OCI-LY3 (cell line): ENCODE measurements around the gene GULP1.

Experiments
- H2AFZ ChIP-seq: fragments of 200-600, 300-600 bp; shearing (Covaris generic); 2 replicates; pipeline ENCODE4 v1.6.0; 2014; ENCODE audit warnings: antibody characterized with exemption, low read depth, low read length
- H3K27ac ChIP-seq: fragments of 200-600, 300-600 bp; sonication (generic); 2 replicates; pipeline ENCODE4 v1.5.1; 2014; ENCODE audit warnings: mild to moderate bottlenecking, low read length, moderate library complexity, mixed read lengths
- H3K27me3 ChIP-seq: fragments of 200-600, 300-600 bp; sonication (generic); 2 replicates; pipeline ENCODE4 v1.6.1; 2014; ENCODE audit warnings: low read depth, low read length, mixed read lengths
- H3K36me3 ChIP-seq: fragments of 200-600, 300-600 bp; sonication (generic); replicated peaks from 2 replicates; pipeline ENCODE3; 2014; ENCODE audit warnings: low read depth, low read length, mixed read lengths
- H3K4me1 ChIP-seq: fragments of 300-600, 200-600 bp; sonication (generic); 2 replicates; pipeline ENCODE4 v1.6.1; 2014; ENCODE audit warnings: low read length, mixed read lengths
- H3K4me2 ChIP-seq: fragments of 200-600, 300-600 bp; sonication (generic); 2 replicates; pipeline ENCODE4 v1.6.1; 2014; ENCODE audit warnings: low read length, mixed read lengths
- H3K4me3 ChIP-seq: fragments of 300-600, 200-600 bp; sonication (generic); 2 replicates; pipeline ENCODE4 v1.5.1; 2014; ENCODE audit warnings: antibody characterized with exemption, mild to moderate bottlenecking, low read length, moderate library complexity
- H3K79me2 ChIP-seq: fragments of 300-600, 200-600 bp; shearing (Covaris generic); 2 replicates; pipeline ENCODE4 v1.6.1; 2014; ENCODE audit warnings: mild to moderate bottlenecking, low read length, mixed read lengths
- H3K9ac ChIP-seq: fragments of 300-600, 200-600 bp; shearing (Covaris generic); 2 replicates; pipeline ENCODE4 v1.6.0; 2014; ENCODE audit warnings: mild to moderate bottlenecking, low read length, moderate library complexity
- H3K9me3 ChIP-seq: fragments of 200-600, 300-600 bp; shearing (Covaris generic); 2 replicates; pipeline ENCODE4 v1.6.1; 2014; ENCODE audit warnings: low read length, mixed read lengths; ENCODE audit not compliant: insufficient read depth
- H4K20me1 ChIP-seq: fragments of 200-600, 300-600 bp; sonication (generic); 2 replicates; pipeline ENCODE4 v1.6.1; 2016; ENCODE audit warnings: low read length, mixed read lengths; ENCODE audit not compliant: insufficient read depth
- CTCF ChIP-seq: fragments of 200-600, 300-600 bp; sonication (generic); IDR thresholded peaks from 2 replicates; pipeline ENCODE4 v1.5.1; 2014; ENCODE audit warnings: antibody characterized with exemption, low read length, low read depth
- EZH2phosphoT487 ChIP-seq: fragments of 200-600 bp; shearing (Covaris generic); IDR thresholded peaks from 2 replicates; pipeline ENCODE4 v1.6.1; 2018; ENCODE audit warnings: antibody characterized with exemption, mixed run types, low read depth

Gene GULP1

GRCh38 chr2:188345020-188345419 is 53.3 kb downstream of the GULP1 start:
- Histone ChIP-seq H3K36me3 (no peaks in the 10 kb centered on the region), H3K4me3 (peak overlapping the region; percentile 28), H3K27ac (peak overlapping the region; percentile 50), H3K9me3 (no peaks in the 10 kb centered on the region), H3K4me2 (peak overlapping the region; percentile 53), H3K27me3 (no peaks in the 10 kb centered on the region), H3K79me2 (no peaks in the 10 kb centered on the region), H2AFZ (no peak overlapping the region), H3K9ac (no peak overlapping the region), H4K20me1 (no peaks in the 10 kb centered on the region), H3K4me1 (peaks cover 23% of the 10 kb centered on the region)
- TF ChIP-seq CTCF (no peak), EZH2phosphoT487 (no peak)

DNA sequence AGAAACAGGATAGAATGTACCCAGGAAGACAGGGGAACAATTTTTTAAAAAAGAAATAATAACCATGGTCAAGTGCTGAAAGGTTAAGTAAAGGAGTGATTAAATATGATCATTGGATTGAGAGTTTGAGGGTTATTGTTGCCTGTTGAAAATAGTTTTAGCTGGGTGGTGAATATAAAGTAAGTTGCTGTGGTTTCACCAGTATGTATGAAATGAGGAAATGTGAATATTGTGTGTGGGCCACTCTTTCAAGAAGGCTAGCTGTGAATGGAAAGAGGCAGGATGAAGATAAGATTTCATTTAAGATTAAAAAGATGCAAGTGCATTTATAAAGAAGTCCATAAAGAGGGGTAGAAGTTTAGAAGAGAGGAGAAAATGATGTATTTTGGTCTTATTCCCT is 53.8 kb downstream of the GULP1 start:
- Histone ChIP-seq H3K27me3 (no peaks in the 10 kb centered on the region), H3K79me2 (no peaks in the 10 kb centered on the region), H3K4me2 (peak overlapping the region; percentile 53), H4K20me1 (no peaks in the 10 kb centered on the region), H3K27ac (peak overlapping the region; percentile 50), H2AFZ (no peak overlapping the region), H3K4me3 (peak overlapping the region; percentile 28), H3K9me3 (no peaks in the 10 kb centered on the region), H3K36me3 (no peaks in the 10 kb centered on the region), H3K4me1 (peaks cover 23% of the 10 kb centered on the region), H3K9ac (no peak overlapping the region)
- TF ChIP-seq EZH2phosphoT487 (no peak), CTCF (no peak)

- Histone ChIP-seq H3K27ac (no peak overlapping the region), H3K4me2 (peak overlapping the region; percentile 53), H3K36me3 (no peaks in the 10 kb centered on the region), H2AFZ (no peak overlapping the region), H3K4me1 (peaks cover 23% of the 10 kb centered on the region), H4K20me1 (no peaks in the 10 kb centered on the region), H3K9me3 (no peaks in the 10 kb centered on the region), H3K4me3 (no peak overlapping the region), H3K27me3 (no peaks in the 10 kb centered on the region), H3K9ac (no peak overlapping the region), H3K79me2 (no peaks in the 10 kb centered on the region)
- TF ChIP-seq EZH2phosphoT487: no peak
- no peak for TF ChIP-seq CTCF
Measured at GRCh38 chr2:188345831-188346458, 54.3 kb downstream of the GULP1 start.

DNA sequence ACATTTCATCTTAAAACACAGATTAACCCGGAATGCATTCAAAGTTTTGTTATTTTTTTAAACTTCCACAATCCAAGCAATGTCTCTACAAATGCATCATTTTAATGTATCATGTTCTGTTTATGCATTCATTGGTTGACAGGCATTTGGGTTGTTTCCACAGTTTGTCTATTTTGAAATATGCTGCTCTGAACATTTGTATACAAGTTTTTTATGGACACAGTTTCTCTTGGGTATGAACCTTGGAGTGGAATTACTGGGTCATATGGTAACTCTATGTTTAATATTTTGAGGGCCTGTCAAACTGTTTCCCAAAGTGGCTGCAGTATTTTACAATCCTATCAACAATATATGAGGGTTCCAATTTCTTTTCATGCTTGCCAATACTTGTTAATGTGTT is 57.3 kb downstream of the GULP1 start:
- Histone ChIP-seq H3K79me2 (no peaks in the 10 kb centered on the region), H3K4me1 (peaks cover 28% of the 10 kb centered on the region), H3K4me3 (no peak overlapping the region), H3K36me3 (no peaks in the 10 kb centered on the region), H3K9ac (no peak overlapping the region), H3K9me3 (no peaks in the 10 kb centered on the region), H2AFZ (no peak overlapping the region), H3K4me2 (no peak overlapping the region), H3K27ac (no peak overlapping the region), H4K20me1 (no peaks in the 10 kb centered on the region), H3K27me3 (no peaks in the 10 kb centered on the region)
- TF ChIP-seq CTCF: no peak
- TF ChIP-seq EZH2phosphoT487: no peak
